Activated naive CD4-positive, alpha-beta T cell treated with anti-CD3 and anti-CD28 coated beads, Interleukin-2, amount 50 U/mL, for 24 hours (primary cell): ENCODE data around the gene RNF19B.
A peak's percentile ranks its signal among the peaks of the same experiment; 100 is the strongest.
"Not testable (repeated sequence)": the region's sequence is repeated elsewhere in the genome, so short reads cannot be mapped to it uniquely, and the experiment has no call there.

Experiments used
- H3K27ac Mint-ChIP-seq: one replicate; pipeline ENCODE4 v1.8.0; 2021; ENCODE audit warnings: mild to moderate bottlenecking, mixed read lengths
- H3K27me3 Mint-ChIP-seq: one replicate; pipeline ENCODE4 v1.8.0; 2021; ENCODE audit warnings: mixed read lengths
- H3K36me3 Mint-ChIP-seq: one replicate; pipeline ENCODE4 v1.8.0; 2021; ENCODE audit warnings: mixed read lengths
- H3K4me1 Mint-ChIP-seq: one replicate; pipeline ENCODE4 v1.8.0; 2021; ENCODE audit warnings: mixed read lengths
- H3K4me3 Mint-ChIP-seq: one replicate; pipeline ENCODE4 v1.8.0; 2021; ENCODE audit warnings: mild to moderate bottlenecking, mixed read lengths
- H3K9me3 Mint-ChIP-seq: one replicate; pipeline ENCODE4 v1.8.0; 2021; ENCODE audit warnings: mixed read lengths

Gene RNF19B

GRCh38 chr1:33000427-33001026 is 35.9 kb upstream of the RNF19B start:
- Mint-ChIP-seq H3K4me1 (peaks cover 25% of the 10 kb centered on the region), H3K27ac (no peak overlapping the region), H3K9me3 (no peaks in the 10 kb centered on the region), H3K27me3 (no peaks in the 10 kb centered on the region), H3K4me3 (no peak overlapping the region), H3K36me3 (no peaks in the 10 kb centered on the region)

DNA sequence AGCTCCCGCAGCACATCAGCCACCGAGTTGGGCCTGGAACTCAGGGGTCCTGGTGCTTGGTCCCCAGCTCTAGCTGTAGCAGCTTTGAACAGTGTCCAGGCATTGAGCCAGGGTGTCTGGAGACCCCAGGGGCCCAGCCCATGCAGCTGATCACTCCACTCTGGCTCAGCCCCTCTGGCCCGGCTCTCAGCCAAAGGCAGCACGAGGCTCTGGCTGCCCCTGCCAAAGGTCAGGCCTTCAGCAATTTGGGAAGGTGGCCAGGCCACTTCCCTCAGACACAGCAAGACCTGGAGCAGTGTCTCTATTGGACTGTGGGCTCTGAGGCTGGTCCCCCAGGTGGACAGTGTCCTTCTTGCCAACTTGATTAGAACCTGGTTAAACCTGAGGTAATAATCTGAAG is 34.4 kb upstream of the RNF19B start:
- Mint-ChIP-seq H3K9me3 (no peaks in the 10 kb centered on the region), H3K4me3 (no peak overlapping the region), H3K27me3 (no peaks in the 10 kb centered on the region), H3K27ac (no peak overlapping the region), H3K36me3 (no peaks in the 10 kb centered on the region), H3K4me1 (peaks cover 14% of the 10 kb centered on the region)

DNA sequence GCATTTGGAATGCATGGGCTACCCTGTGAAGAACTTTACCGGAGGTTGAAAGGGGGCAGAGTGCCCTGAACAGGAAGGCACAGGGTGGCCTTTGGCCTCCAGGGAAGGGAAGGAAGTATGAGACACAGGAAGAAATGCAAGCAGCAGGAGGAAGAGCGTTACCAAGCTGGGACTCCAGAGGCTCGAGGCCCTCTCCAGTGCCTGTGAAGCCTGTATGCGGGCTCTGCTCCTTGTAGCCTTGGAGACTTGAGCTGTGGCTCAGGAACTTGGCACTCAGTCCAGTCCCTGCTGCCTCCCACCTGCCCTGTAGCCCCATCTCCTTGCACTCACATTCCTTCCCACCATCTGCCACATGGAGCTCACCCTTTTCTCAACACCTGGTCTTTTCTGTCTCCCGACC is 33.5 kb upstream of the RNF19B start:
- H3K36me3 Mint-ChIP-seq: no peaks in the 10 kb centered on the region
- H3K4me1 Mint-ChIP-seq: peaks cover 11% of the 10 kb centered on the region
- H3K27ac Mint-ChIP-seq: peak overlapping the region; percentile 23
- H3K9me3 Mint-ChIP-seq: no peaks in the 10 kb centered on the region
- H3K27me3 Mint-ChIP-seq: no peaks in the 10 kb centered on the region
- no peak overlapping the region for H3K4me3 Mint-ChIP-seq

DNA sequence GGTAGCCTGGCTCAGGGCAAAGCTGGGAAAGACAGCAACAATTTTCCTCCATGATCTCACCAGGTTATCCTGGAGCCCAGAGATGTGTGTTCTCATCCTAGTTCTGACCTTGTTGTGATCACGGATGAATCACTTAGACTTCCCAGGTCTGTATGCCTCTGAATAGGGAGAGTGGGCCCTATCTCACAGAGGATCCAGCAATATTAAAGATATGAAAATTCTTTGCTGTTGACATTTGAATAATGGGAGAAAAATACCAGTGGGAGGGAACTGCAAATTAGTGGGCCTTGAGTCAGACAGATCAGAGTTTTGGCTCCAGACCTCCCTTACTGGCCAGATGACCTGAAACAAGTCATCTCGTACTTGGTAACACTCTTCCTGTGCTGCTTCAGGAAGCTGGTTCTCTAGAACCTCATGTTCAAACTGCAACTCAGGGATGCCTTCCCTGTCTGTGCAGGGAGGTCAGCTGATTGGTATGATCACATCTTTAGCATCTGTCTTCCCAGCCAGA is 32.8 kb upstream of the RNF19B start:
- Mint-ChIP-seq H3K9me3 (no peaks in the 10 kb centered on the region), H3K4me1 (peaks cover 14% of the 10 kb centered on the region), H3K27ac (peak overlapping the region; percentile 23), H3K27me3 (no peaks in the 10 kb centered on the region), H3K4me3 (no peak overlapping the region), H3K36me3 (no peaks in the 10 kb centered on the region)

- H3K36me3 Mint-ChIP-seq, H3K27ac Mint-ChIP-seq, H3K4me3 Mint-ChIP-seq, H3K27me3 Mint-ChIP-seq, H3K9me3 Mint-ChIP-seq: not testable (repeated sequence)
- H3K4me1 Mint-ChIP-seq: peaks cover 27% of the 10 kb centered on the region
These were observed 28.7 kb upstream of the RNF19B start for GRCh38 chr1:32993324-32993636.

GRCh38 chr1:32992489-32993323 is 28.1 kb upstream of the RNF19B start:
- Mint-ChIP-seq H3K36me3 (no peaks in the 10 kb centered on the region), H3K9me3 (no peaks in the 10 kb centered on the region), H3K4me3 (no peak overlapping the region), H3K4me1 (peaks cover 21% of the 10 kb centered on the region), H3K27me3 (no peaks in the 10 kb centered on the region), H3K27ac (peak overlapping the region; percentile 44)

DNA sequence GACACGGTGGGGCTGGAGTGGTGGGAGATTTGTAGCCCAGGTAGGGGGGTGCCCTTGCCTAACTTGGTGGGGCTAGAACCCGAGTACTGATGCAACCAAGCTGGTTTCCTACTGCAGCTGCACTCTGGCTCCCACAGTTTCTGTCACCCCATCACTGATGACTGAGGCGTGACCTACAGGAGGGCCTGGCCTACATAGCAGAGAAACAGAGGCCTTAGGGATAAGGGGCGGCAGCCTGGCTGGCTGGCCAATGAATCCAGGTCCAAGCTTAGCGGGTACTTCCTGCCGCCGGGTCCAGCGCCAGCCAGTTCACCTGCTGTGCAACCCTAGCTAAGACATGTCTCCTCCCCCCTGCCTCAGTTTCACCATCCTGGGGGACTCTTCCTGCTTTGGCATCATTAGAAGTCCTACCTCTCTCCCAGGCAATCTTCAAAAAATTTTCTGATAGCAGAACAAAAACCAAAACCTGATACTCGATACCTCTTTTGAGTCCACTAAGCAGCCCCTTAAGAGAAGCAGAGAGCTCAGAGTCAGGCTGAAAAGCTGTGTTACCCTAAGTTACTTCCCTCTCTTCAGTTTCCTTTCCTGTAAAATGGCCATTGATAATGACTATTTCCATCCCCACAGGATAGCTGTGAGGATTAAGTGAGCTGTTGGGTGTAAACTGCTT is 27.3 kb upstream of the RNF19B start:
- peak overlapping the region; percentile 44 for H3K27ac Mint-ChIP-seq
- H3K4me3 Mint-ChIP-seq: no peak overlapping the region
- H3K9me3 Mint-ChIP-seq: no peaks in the 10 kb centered on the region
- H3K27me3 Mint-ChIP-seq: no peaks in the 10 kb centered on the region
- H3K4me1 Mint-ChIP-seq: peaks cover 18% of the 10 kb centered on the region
- no peaks in the 10 kb centered on the region for H3K36me3 Mint-ChIP-seq

GRCh38 chr1:32991386-32991785 is 26.8 kb upstream of the RNF19B start:
- Mint-ChIP-seq H3K9me3 (no peaks in the 10 kb centered on the region), H3K4me3 (no peak overlapping the region), H3K36me3 (no peaks in the 10 kb centered on the region), H3K27ac (no peak overlapping the region), H3K4me1 (peaks cover 18% of the 10 kb centered on the region), H3K27me3 (no peaks in the 10 kb centered on the region)

GRCh38 chr1:32990887-32991286 is 26.3 kb upstream of the RNF19B start:
- no peaks in the 10 kb centered on the region for H3K27me3 Mint-ChIP-seq
- peaks cover 18% of the 10 kb centered on the region for H3K4me1 Mint-ChIP-seq
- H3K4me3 Mint-ChIP-seq: no peak overlapping the region
- H3K27ac Mint-ChIP-seq: no peak overlapping the region
- no peaks in the 10 kb centered on the region for H3K9me3 Mint-ChIP-seq
- no peaks in the 10 kb centered on the region for H3K36me3 Mint-ChIP-seq

- Mint-ChIP-seq H3K4me1 (peaks cover 18% of the 10 kb centered on the region), H3K4me3 (no peak overlapping the region)
These were observed 24.8 kb upstream of the RNF19B start for GRCh38 chr1:32989160-32990050.

GRCh38 chr1:32988665-32989064 is 24.1 kb upstream of the RNF19B start:
- Mint-ChIP-seq H3K4me3 (no peak overlapping the region), H3K4me1 (peaks cover 18% of the 10 kb centered on the region), H3K27me3 (no peaks in the 10 kb centered on the region), H3K9me3 (no peaks in the 10 kb centered on the region), H3K36me3 (no peaks in the 10 kb centered on the region), H3K27ac (no peak overlapping the region)

More at GRCh38 chr1:32989160-32990050, 24.8 kb upstream of the RNF19B start:
- H3K9me3 Mint-ChIP-seq: no peaks in the 10 kb centered on the region
- H3K27me3 Mint-ChIP-seq: no peaks in the 10 kb centered on the region
- H3K27ac Mint-ChIP-seq: peak overlapping the region; percentile 8
- H3K36me3 Mint-ChIP-seq: no peaks in the 10 kb centered on the region

DNA sequence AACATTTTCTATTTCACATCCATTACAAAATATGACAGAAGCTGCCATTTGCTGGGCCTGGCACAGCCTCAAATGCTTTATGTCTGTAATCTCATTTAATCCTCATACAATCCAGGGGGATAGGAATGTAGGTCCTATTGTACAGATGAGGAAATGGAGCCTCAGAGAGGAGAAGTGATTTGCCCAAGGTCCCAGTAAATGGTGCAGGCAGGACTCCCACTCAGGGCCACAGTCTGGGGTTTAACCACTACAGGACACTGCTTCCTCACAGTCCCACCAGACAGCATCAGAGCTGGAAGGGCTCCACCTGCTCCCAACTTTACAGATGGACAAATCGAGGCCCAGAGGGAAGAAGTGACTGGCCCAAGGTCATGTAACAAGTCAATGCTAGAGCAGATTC is 20.6 kb upstream of the RNF19B start:
- Mint-ChIP-seq H3K9me3 (no peaks in the 10 kb centered on the region), H3K4me1 (peaks cover 35% of the 10 kb centered on the region), H3K27ac (no peak overlapping the region), H3K36me3 (no peaks in the 10 kb centered on the region), H3K27me3 (no peaks in the 10 kb centered on the region), H3K4me3 (no peak overlapping the region)

- H3K9me3 Mint-ChIP-seq: no peaks in the 10 kb centered on the region
- no peaks in the 10 kb centered on the region for H3K36me3 Mint-ChIP-seq
- H3K27me3 Mint-ChIP-seq: no peaks in the 10 kb centered on the region
- peaks cover 37% of the 10 kb centered on the region for H3K4me1 Mint-ChIP-seq
- H3K4me3 Mint-ChIP-seq: no peak overlapping the region
- no peak overlapping the region for H3K27ac Mint-ChIP-seq
These were observed 20.0 kb upstream of the RNF19B start for GRCh38 chr1:32984455-32985171.

- Mint-ChIP-seq H3K4me1 (peaks cover 32% of the 10 kb centered on the region), H3K9me3 (no peaks in the 10 kb centered on the region), H3K27ac (peak overlapping the region; percentile 51), H3K27me3 (no peaks in the 10 kb centered on the region), H3K36me3 (no peaks in the 10 kb centered on the region), H3K4me3 (no peak overlapping the region)
These were observed 19.5 kb upstream of the RNF19B start for GRCh38 chr1:32984090-32984454.

- Mint-ChIP-seq H3K27me3 (no peaks in the 10 kb centered on the region), H3K9me3 (no peaks in the 10 kb centered on the region), H3K27ac (peak overlapping the region; percentile 53), H3K4me1 (peaks cover 29% of the 10 kb centered on the region), H3K36me3 (no peaks in the 10 kb centered on the region), H3K4me3 (no peak overlapping the region)
These were observed 18.4 kb upstream of the RNF19B start for GRCh38 chr1:32983020-32983419.
